GM18909 (cell line): Measurements from ENCODE around the gene NAPA.

ENCODE experiments used
- ATAC-seq: cut with Tn5 transposase; IDR thresholded peaks from one replicate; pipeline ENCODE4 v1.9.1; 2021; ENCODE audit warnings: mild to moderate bottlenecking; ENCODE audit not compliant: unreplicated experiment, poor library complexity

Gene NAPA

DNA sequence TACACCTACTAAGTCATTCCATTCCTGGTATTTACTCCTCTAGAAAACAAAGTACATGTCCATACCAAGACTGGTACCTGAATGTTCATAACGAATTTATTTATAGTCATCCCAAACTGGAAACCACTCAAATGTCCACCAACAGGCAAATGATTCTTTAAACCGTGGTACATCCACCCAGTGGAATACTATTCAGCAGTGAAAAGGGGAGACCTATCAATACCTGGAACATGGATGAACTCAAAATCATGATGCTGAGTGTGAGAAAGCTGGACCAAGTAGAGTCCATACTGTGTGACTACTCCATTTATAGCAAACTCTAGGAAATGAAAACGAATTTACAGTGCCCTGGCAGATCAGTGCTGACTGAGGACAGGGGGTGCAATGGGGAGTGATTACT lies 11.9 kb upstream of the NAPA start:
- no peak for ATAC-seq

GRCh38 chr19:47523473-47523872 lies 8.6 kb upstream of the NAPA start:
- no peak for ATAC-seq

DNA sequence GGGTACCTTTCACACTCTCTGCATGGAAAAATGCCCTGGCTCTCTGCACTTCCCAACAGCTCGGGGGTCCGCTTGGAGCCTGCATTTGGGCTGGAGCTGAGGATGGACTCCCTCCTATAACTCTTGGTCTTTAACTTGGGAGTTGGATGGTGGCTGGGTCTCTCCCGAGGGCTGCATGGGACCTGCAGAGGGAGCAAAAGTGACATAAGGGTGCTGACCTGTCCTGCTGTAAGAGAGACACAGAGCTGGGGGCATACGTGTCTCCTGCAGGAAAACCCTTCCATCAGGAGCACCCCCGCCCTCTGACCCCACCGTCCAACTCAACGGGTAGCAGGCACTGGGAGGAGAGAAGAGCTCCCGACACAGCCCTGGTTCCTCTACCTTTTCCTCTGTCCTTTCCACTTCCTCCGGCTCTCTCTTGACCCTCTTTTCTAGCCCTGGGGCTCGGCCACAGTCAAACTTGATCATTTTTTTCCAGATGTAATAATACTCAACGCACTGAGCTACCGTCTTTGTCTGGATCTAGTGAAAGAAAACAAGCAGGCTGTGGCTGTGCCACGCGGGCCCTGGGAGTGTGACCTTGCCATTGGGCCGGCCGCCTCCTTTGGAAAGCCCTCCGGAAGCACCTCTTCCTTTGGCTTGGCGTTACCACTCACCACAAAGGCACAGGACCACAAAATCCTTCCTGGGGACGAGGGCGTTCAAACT lies 6.8 kb upstream of the NAPA start:
- ATAC-seq: no peak

DNA sequence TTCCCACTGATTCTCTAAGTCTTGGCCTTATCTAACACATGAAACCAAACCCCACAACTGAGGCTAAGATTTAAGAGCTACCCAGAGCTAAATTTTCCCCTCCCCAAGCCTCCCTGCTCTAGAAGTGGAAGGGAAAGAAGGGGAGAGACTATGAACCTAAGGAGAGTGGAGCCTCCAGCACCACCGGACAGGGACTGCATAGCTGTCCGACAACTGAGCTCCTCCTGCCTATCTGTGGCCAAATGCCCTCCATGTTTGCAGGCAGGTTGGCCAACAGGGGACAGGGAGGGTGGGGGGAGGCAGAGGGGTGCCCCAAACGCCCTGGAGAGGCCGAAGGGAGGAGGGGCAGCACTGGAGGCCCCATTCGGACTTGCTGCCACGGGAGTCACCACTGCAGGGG lies 6.0 kb upstream of the NAPA start:
- ATAC-seq: no peak

- no peak for ATAC-seq
Observed at GRCh38 chr19:47520343-47520806, 5.5 kb upstream of the NAPA start.

- no peak for ATAC-seq
Observed at GRCh38 chr19:47518854-47519253, 4.0 kb upstream of the NAPA start.

DNA sequence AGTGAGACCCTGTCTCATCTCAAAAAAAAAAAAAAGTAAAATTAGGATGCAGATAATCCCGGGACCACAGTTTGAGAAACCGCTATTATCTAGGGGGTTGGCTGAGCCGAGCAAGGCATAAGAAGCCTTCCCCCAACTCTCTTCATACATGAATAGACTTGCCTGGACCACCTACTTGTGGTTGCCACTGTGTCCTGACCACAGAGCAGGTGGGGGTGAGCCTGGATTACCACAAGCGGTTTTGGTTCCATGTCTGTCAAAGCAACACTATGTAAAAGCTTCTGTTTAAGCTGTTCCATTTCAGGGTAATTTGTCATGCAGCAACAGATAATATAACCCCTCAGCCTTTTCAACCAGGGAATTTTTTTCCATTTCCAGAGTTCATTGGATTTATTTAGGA lies 3.3 kb upstream of the NAPA start:
- ATAC-seq: no peak

GRCh38 chr19:47514151-47514868 lies 553 bp downstream of the NAPA start:
- peak; percentile 1 for ATAC-seq

- ATAC-seq: no peak
Observed at GRCh38 chr19:47512948-47513319, 1.9 kb downstream of the NAPA start.

DNA sequence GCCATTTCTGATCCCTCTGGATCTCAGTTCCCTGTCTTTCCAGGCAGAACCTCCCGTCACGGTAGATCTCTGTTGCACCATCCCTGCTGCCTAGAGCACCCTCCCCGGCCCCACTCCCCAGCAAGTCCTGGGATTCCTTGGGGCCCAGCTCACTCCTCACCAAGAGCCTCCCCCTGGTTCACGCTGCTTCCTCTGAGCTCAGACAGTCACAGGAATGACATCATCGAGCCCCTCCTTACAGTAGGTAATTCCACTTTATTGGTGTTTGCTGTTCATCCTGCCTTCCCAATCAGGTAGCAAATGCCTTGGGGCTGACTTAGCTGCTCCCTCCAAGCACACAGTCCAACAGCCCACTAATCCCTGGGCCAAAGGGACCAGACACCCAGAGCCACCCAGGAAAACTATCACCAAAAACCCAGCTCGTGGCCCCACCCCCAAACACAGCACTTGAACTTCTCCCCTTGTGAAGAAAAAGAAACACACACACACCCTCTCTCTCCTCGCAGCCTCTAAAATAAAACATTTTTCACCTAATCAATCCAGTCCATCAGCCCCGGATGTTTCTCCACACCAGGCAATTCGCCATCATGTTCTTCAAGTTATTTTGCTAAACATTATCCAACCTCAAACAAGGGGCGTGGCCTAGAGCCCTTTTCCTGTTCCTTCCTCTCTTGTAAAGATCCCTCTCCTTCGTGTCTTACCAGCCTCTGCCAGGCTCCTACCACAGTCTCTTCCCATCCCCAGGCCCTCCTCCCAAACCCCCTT lies 2.5 kb downstream of the NAPA start:
- ATAC-seq: no peak

GRCh38 chr19:47511681-47512080 lies 3.2 kb downstream of the NAPA start:
- no peak for ATAC-seq

- no peak for ATAC-seq
Observed at GRCh38 chr19:47511128-47511517, 3.7 kb downstream of the NAPA start.

DNA sequence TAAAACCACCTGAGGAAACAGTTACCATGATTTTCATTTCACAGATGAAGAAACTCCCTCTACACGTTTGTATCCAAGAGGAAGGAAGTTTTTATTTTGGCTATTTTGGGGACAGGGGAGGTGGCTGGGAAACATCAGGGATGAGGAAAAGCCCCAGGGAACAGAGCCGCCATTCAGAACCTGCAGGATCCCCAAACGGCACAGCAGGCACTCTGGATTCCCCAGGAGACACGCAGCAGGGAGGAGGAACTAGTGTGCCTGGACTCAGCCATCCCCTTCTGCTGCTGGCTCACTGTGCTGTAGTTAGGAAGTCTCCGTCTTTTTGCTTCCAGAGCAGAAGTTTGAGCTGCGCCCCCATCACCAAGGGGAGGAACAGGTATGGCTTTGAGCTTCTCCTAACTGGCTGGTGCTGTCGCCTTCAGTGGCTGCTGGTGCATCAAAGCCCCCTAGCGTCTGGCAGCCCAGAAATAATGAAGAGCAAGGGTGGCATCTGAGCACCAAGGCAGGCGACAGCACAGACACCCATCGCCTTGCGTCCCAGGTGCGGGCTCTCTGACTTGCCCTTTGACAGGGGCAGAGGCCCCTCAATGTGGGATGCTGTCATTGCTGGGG lies 4.2 kb downstream of the NAPA start:
- no peak for ATAC-seq

GRCh38 chr19:47509973-47510372 lies 4.9 kb downstream of the NAPA start:
- ATAC-seq: no peak

DNA sequence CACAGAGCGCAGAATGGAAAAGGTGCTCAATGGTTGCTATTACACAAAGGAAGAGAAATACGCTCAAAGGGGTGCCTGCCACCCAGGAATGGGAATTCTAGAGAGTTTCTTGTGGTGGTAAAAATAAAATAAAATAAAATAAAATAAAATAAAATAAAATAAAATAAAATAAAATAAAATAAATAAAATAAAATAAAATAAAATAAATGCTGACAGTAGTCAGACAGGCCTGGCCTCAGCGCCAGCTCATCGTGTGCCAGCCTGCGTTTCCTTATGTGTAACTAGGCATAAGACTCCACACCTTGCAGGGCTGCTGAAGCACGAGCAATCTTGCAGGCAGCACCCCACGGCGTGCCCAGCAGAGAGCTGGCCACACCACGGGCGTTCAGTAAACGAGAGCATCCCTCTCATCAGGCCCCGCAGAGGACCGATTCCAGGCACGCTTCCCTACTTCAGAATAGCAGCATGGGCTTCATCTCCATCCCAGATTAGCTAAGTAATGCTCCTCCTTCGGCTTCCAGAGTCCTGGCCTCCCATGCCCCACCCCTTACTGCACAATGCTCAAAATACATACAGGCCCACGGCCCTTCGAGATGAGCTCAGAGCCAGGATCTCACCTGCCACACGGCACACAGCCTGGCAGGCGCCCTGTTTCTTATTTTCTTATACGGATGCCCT lies 5.6 kb downstream of the NAPA start:
- ATAC-seq: no peak

- ATAC-seq: no peak
Observed at GRCh38 chr19:47508721-47509120, 6.1 kb downstream of the NAPA start.

- no peak for ATAC-seq
Observed at GRCh38 chr19:47507924-47508553, 6.8 kb downstream of the NAPA start.

- ATAC-seq: no peak
Observed at GRCh38 chr19:47507012-47507411, 7.9 kb downstream of the NAPA start.

- ATAC-seq: no peak
Observed at GRCh38 chr19:47506459-47506858, 8.4 kb downstream of the NAPA start.

- ATAC-seq: no peak
Observed at GRCh38 chr19:47505506-47505905, 9.4 kb downstream of the NAPA start.
